ENCODE measurements around the gene WDTC1. TPM values are rescaled to one million over a fixed set of nuclear protein-coding genes. Genes with fewer than 3 reads are reported as not detected.

Gene WDTC1
- total RNA-seq, 1 donor from 2014 or later = 20.9 TPM

Small RNA genes lying within 50 kb of the gene (small RNA-seq; reads per million reads assigned to genes)
- gene RF00019 (ENCODE audit: low replicate concordance) = not detected
- gene RNU6-48P (ENCODE audit: low replicate concordance) = 0.19 reads per million
- gene SNRPEP7 (ENCODE audit: low replicate concordance) = not detected

Other genes with a start within 250 kb of the WDTC1 start
- gene TRNP1, start 240.9 kb upstream of the WDTC1 start, total RNA-seq = 12.0 TPM
- gene TENT5B, start 221.8 kb upstream of the WDTC1 start, total RNA-seq = under 0.01 TPM
- 2.5 TPM for gene SLC9A1, start 79.5 kb upstream of the WDTC1 start, total RNA-seq
- 20.9 TPM for gene TMEM222, start 87.5 kb downstream of the WDTC1 start, total RNA-seq
- 0.25 TPM for gene SYTL1, start 107.4 kb downstream of the WDTC1 start, total RNA-seq
- 1.5 TPM for gene MAP3K6, start 132.3 kb downstream of the WDTC1 start, total RNA-seq
- 0.25 TPM for gene FCN3, start 140.2 kb downstream of the WDTC1 start, total RNA-seq
- not detected for gene CD164L2, start 148.7 kb downstream of the WDTC1 start, total RNA-seq
- gene GPR3, start 158.0 kb downstream of the WDTC1 start, total RNA-seq = 0.25 TPM